ENCODE results near the gene ZFHX2. TPM values are rescaled to one million over a fixed set of nuclear protein-coding genes. Genes with fewer than 3 reads are reported as not detected.

ZFHX2 gene
- total and polyA plus RNA-seq, 2 of the 4 experiments (the other 2 are of a cell fraction): 0.18 to 0.53 TPM

GRCh38 chr14:23470947-23471346 lies 80.6 kb downstream of the ZFHX2 start (continued):
- TF ChIP-seq ELK1 (IDR thresholded peaks at IDR 0.05; ENCODE audit: borderline replicate concordance, low read depth, low read length): no peak
- TF ChIP-seq BHLHE40 (IDR thresholded peaks at IDR 0.05; ENCODE audit: low read depth, low read length): no peak

Other genes starting within 250 kb of the ZFHX2 start
- gene PPP1R3E, start 248.9 kb downstream of the ZFHX2 start, total RNA-seq (2012; rRNA removed): 1.1 and 1.3 TPM in 2 replicates
- gene PPP1R3E, start 248.9 kb downstream of the ZFHX2 start, polyA plus RNA-seq (2012; rRNA removed): 2.5 and 3.5 TPM in 2 replicates
- 14.5 and 16.9 TPM in 2 replicates for gene BCL2L2, start 244.9 kb downstream of the ZFHX2 start, total RNA-seq (2012; rRNA removed)
- 30.6 and 40.9 TPM in 2 replicates for gene BCL2L2, start 244.9 kb downstream of the ZFHX2 start, polyA plus RNA-seq (2012; rRNA removed)
- gene PABPN1, start 230.3 kb downstream of the ZFHX2 start, total RNA-seq (2012; rRNA removed): 74.4 and 104 TPM in 2 replicates
- 192 and 211 TPM in 2 replicates for gene PABPN1, start 230.3 kb downstream of the ZFHX2 start, polyA plus RNA-seq (2012; rRNA removed)
- gene SLC22A17, start 198.9 kb downstream of the ZFHX2 start, total RNA-seq (2012; rRNA removed): 6.4 and 6.6 TPM in 2 replicates
- 35.6 and 36.0 TPM in 2 replicates for gene SLC22A17, start 198.9 kb downstream of the ZFHX2 start, polyA plus RNA-seq (2012; rRNA removed)
- gene EFS, start 186.6 kb downstream of the ZFHX2 start, total RNA-seq (2012; rRNA removed): 2.2 and 2.5 TPM in 2 replicates
- gene EFS, start 186.6 kb downstream of the ZFHX2 start, polyA plus RNA-seq (2012; rRNA removed): 11.6 and 13.3 TPM in 2 replicates
- gene IL25, start 179.0 kb downstream of the ZFHX2 start, total RNA-seq (2012; rRNA removed): not detected in 2 replicates
- gene IL25, start 179.0 kb downstream of the ZFHX2 start, polyA plus RNA-seq (2012; rRNA removed): not detected in 2 replicates
- gene CMTM5, start 174.7 kb downstream of the ZFHX2 start, total RNA-seq (2012; rRNA removed): not detected in 2 replicates
- 0.07 and 0.11 TPM in 2 replicates for gene CMTM5, start 174.7 kb downstream of the ZFHX2 start, polyA plus RNA-seq (2012; rRNA removed)
- not detected in 2 replicates for gene MYH6, start 143.5 kb downstream of the ZFHX2 start, total RNA-seq (2012; rRNA removed)
- not detected in 2 replicates for gene MYH6, start 143.5 kb downstream of the ZFHX2 start, polyA plus RNA-seq (2012; rRNA removed)
- not detected in 2 replicates for gene MYH7, start 116.1 kb downstream of the ZFHX2 start, total RNA-seq (2012; rRNA removed)
- not detected in 2 replicates for gene MYH7, start 116.1 kb downstream of the ZFHX2 start, polyA plus RNA-seq (2012; rRNA removed)
- gene NGDN, start 82.1 kb downstream of the ZFHX2 start, total RNA-seq (2012; rRNA removed): 49.8 and 50.0 TPM in 2 replicates
- gene NGDN, start 82.1 kb downstream of the ZFHX2 start, polyA plus RNA-seq (2012; rRNA removed): 43.6 and 48.1 TPM in 2 replicates
- 5.0 and 5.8 TPM in 2 replicates for gene THTPA, start 4.5 kb upstream of the ZFHX2 start, total RNA-seq (2012; rRNA removed)
- gene THTPA, start 4.5 kb upstream of the ZFHX2 start, polyA plus RNA-seq (2012; rRNA removed): 8.6 and 9.2 TPM in 2 replicates
- 2.2 and 2.9 TPM in 2 replicates for gene AP1G2, start 16.0 kb upstream of the ZFHX2 start, total RNA-seq (2012; rRNA removed)
- gene AP1G2, start 16.0 kb upstream of the ZFHX2 start, polyA plus RNA-seq (2012; rRNA removed): 19.2 and 19.7 TPM in 2 replicates
- not detected in 2 replicates for gene JPH4, start 27.0 kb upstream of the ZFHX2 start, total RNA-seq (2012; rRNA removed)
- not detected in 2 replicates for gene JPH4, start 27.0 kb upstream of the ZFHX2 start, polyA plus RNA-seq (2012; rRNA removed)
- under 0.01 and 0.18 TPM in 2 replicates for gene DHRS2, start 84.6 kb upstream of the ZFHX2 start, total RNA-seq (2012; rRNA removed)
- gene DHRS2, start 84.6 kb upstream of the ZFHX2 start, polyA plus RNA-seq (2012; rRNA removed): 0.12 and 0.26 TPM in 2 replicates